GM23338 (cell line): ENCODE results near the gene TMPRSS2. TPM values are rescaled to one million over a fixed set of nuclear protein-coding genes. Genes with fewer than 3 reads are reported as not detected.

Experiments
- ATAC-seq: fragments of 200-7000 bp; cut with Tn5 transposase; 3 replicates; pipeline ENCODE4 v1.9.1; 2020
- DNase-seq: peaks from one replicate; pipeline ENCODE4 v3.0.0-alpha.2; 2015; ENCODE audit warnings: low spot score
- H2AFZ ChIP-seq: fragments of 200-600 bp; sonication (generic); 2 replicates; pipeline ENCODE4 v1.8.0; 2016; ENCODE audit warnings: antibody characterized with exemption, mild to moderate bottlenecking, moderate library complexity
- H3F3A ChIP-seq: fragments of 200-600 bp; sonication (generic); replicated peaks from 2 replicates; pipeline ENCODE4 v1.8.0; 2017; ENCODE audit warnings: antibody characterized with exemption, mixed run types, low read depth
- H3K27ac ChIP-seq: fragments of 200-600 bp; sonication (generic); 2 replicates; pipeline ENCODE4 v1.6.1; 2016; ENCODE audit warnings: low read depth
- H3K27me3 ChIP-seq: fragments of 200-600 bp; sonication (generic); 2 replicates; pipeline ENCODE4 v1.8.0; 2016; ENCODE audit warnings: mild to moderate bottlenecking, mixed run types, moderate library complexity; ENCODE audit not compliant: insufficient read depth
- H3K36me3 ChIP-seq: fragments of 200-600 bp; sonication (generic); 2 replicates; pipeline ENCODE4 v1.8.0; 2016; ENCODE audit warnings: mild to moderate bottlenecking; ENCODE audit not compliant: insufficient read depth
- H3K4me1 ChIP-seq: fragments of 200-600 bp; sonication (generic); 2 replicates; pipeline ENCODE4 v1.8.0; 2016; ENCODE audit warnings: mild to moderate bottlenecking, moderate library complexity; ENCODE audit not compliant: insufficient read depth
- H3K4me2 ChIP-seq: fragments of 200-600 bp; sonication (generic); 2 replicates; pipeline ENCODE4 v1.7.1; 2017; ENCODE audit warnings: mixed run types
- H3K4me3 ChIP-seq: fragments of 200-600 bp; sonication (generic); 2 replicates; pipeline ENCODE4 v1.6.1; 2016; ENCODE audit warnings: mixed run types
- H3K79me2 ChIP-seq: fragments of 200-600 bp; sonication (generic); replicated peaks from 2 replicates; pipeline ENCODE4 v1.8.0; 2017; ENCODE audit warnings: mild to moderate bottlenecking; ENCODE audit not compliant: insufficient read depth
- H3K9me2 ChIP-seq: fragments of 200-600 bp; sonication (generic); 2 replicates; pipeline ENCODE4 v1.8.0; 2017; ENCODE audit not compliant: insufficient read depth
- H4K20me1 ChIP-seq: fragments of 200-600 bp; sonication (generic); replicated peaks from 2 replicates; pipeline ENCODE4 v1.8.0; 2017; ENCODE audit warnings: mild to moderate bottlenecking; ENCODE audit not compliant: insufficient read depth
- H3K27ac Mint-ChIP-seq: 2 replicates; pipeline ENCODE4 v1.8.0; 2020; ENCODE audit warnings: inconsistent platforms, mild to moderate bottlenecking, moderate library complexity, mixed read lengths
- H3K27me3 Mint-ChIP-seq: 3 replicates; pipeline ENCODE4 v1.8.0; 2022; ENCODE audit warnings: low read depth, mild to moderate bottlenecking, moderate library complexity, mixed read lengths, inconsistent platforms; ENCODE audit not compliant: insufficient read depth, poor library complexity
- H3K36me3 Mint-ChIP-seq: 3 replicates; pipeline ENCODE4 v1.8.0; 2021; ENCODE audit warnings: low read depth, mild to moderate bottlenecking, inconsistent platforms, moderate library complexity, mixed read lengths
- H3K4me1 Mint-ChIP-seq: 3 replicates; pipeline ENCODE4 v1.8.0; 2020; ENCODE audit warnings: mild to moderate bottlenecking, inconsistent platforms, mixed read lengths
- H3K4me3 Mint-ChIP-seq: 3 replicates; pipeline ENCODE4 v1.8.0; 2021; ENCODE audit warnings: moderate library complexity, mild to moderate bottlenecking, inconsistent platforms, mixed read lengths
- H3K9me3 Mint-ChIP-seq: 3 replicates; pipeline ENCODE4 v1.8.0; 2020; ENCODE audit warnings: moderate library complexity, mild to moderate bottlenecking, inconsistent platforms, mixed read lengths
- JUNB ChIP-seq: IDR thresholded peaks from one replicate; pipeline ENCODE4 v1.6.1; 2016; ENCODE audit warnings: antibody characterized with exemption; ENCODE audit not compliant: unreplicated experiment
- NANOG ChIP-seq: IDR thresholded peaks from 2 replicates; pipeline ENCODE4 v1.6.1; 2016; ENCODE audit warnings: antibody characterized with exemption, borderline replicate concordance
- POLR2AphosphoS5 ChIP-seq: IDR thresholded peaks from 2 replicates; pipeline ENCODE4 v1.6.1; 2016; ENCODE audit warnings: antibody characterized with exemption, low read depth
- STAT1 ChIP-seq: IDR thresholded peaks from one replicate; pipeline ENCODE4 v1.6.1; 2016; ENCODE audit warnings: antibody characterized with exemption; ENCODE audit not compliant: unreplicated experiment
- ZNF114 ChIP-seq: fragments of 250-450 bp; sonication (Bioruptor Pico); IDR thresholded peaks from 2 replicates; pipeline ENCODE4 v1.5.0; 2020; ENCODE audit warnings: mild to moderate bottlenecking, moderate library complexity
- ZNF331 ChIP-seq: fragments of 250-450 bp; sonication (Bioruptor Pico); IDR thresholded peaks from 2 replicates; pipeline ENCODE4 v1.5.0; 2020; ENCODE audit warnings: low read depth, mild to moderate bottlenecking, moderate library complexity
- ZNF462 ChIP-seq: fragments of 250-450 bp; sonication (Bioruptor Pico); IDR thresholded peaks from 2 replicates; pipeline ENCODE4 v1.5.0; 2020; ENCODE audit warnings: mild to moderate bottlenecking, moderate library complexity
- polyA plus RNA-seq: library from polyadenylated mRNA; unstranded; fragments of >200 nt; fragmentation: Nextera tagmentation; extraction: Ambion mirVana; gene quantifications from 2 replicates; pipeline ENCODE4 v1.2.1, GENCODE V29; 2016
- total RNA-seq: library from RNA; depleted of rRNA; stranded (reverse); fragments of >200 nt; shearing (Covaris generic); gene quantifications from 2 replicates; pipeline ENCODE4 v1.2.3, GENCODE V29; 2014

The TMPRSS2 gene
- total and polyA plus RNA-seq, 2 experiments from 2014 or later = 2.3 to 4.9 TPM

DNA sequence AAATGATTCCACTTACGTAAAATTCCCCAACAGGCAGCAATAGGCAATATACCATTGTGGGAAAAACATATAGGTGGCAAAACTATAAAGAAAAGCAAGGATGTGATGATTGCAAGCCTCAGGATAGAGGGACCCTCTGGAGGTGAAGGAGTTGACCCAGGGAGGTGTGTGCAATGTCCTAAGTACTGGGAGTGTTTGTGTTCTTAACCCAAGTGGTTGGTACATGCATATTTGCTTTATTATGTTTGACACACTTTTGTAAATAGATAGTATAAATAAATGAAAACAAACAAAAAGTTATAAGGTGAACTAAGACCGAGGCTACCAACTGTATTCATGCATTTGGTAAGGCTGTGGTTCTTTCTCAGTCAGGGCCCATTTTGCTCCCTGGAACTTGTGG is 74.4 kb downstream of the TMPRSS2 start:
- H2AFZ ChIP-seq = no peak overlapping the region
- no peaks in the 10 kb centered on the region for H3K4me1 ChIP-seq
- no peaks in the 10 kb centered on the region for H4K20me1 ChIP-seq
- H3K4me3 ChIP-seq = no peak overlapping the region
- no peak overlapping the region for H3K27ac ChIP-seq
- TF ChIP-seq NANOG (no peak), POLR2AphosphoS5 (no peak), ZNF462 (CRISPR knock-in tag) (no peak), STAT1 (no peak), ZNF114 (CRISPR knock-in tag) (no peak), ZNF331 (CRISPR knock-in tag) (no peak), JUNB (no peak)
- no peak overlapping the region for H3K4me2 ChIP-seq
- H3K27me3 ChIP-seq = peaks cover under 1% of the 10 kb centered on the region; the same call in 1 of the 2 replicates
- H3K4me1 Mint-ChIP-seq = peaks cover 10% of the 10 kb centered on the region; the same call in 2 of the 3 replicates
- no peak overlapping the region for H3K27ac Mint-ChIP-seq
- 0 out of 2 replicates have a peak, but pooled peaks cover 3% of the 10 kb centered on the region for H3K9me2 ChIP-seq
- H3K9me3 Mint-ChIP-seq = no peaks in the 10 kb centered on the region
- H3K4me3 Mint-ChIP-seq = no peak overlapping the region
- no peaks in the 10 kb centered on the region for H3K27me3 Mint-ChIP-seq
- no peak for ATAC-seq
- no peaks in the 10 kb centered on the region for H3K79me2 ChIP-seq
- no peaks in the 10 kb centered on the region for H3F3A ChIP-seq
- H3K36me3 Mint-ChIP-seq = peaks cover 6% of the 10 kb centered on the region
- DNase-seq = no peak
- H3K36me3 ChIP-seq = no peaks in the 10 kb centered on the region
